Hepatocyte (in vitro differentiated cells): ENCODE measurements around the gene AP1G2. TPM values are rescaled to one million over a fixed set of nuclear protein-coding genes. Genes with fewer than 3 reads are reported as not detected.

Source experiments
- DNase-seq: peaks from one replicate; pipeline ENCODE4 v3.0.0-alpha.2; 2016; ENCODE audit warnings: low spot score
- H2AFZ ChIP-seq: fragments of 200-600 bp; sonication (generic); 2 replicates; pipeline ENCODE4 v1.6.0; 2016; ENCODE audit warnings: antibody characterized with exemption, mild to moderate bottlenecking
- H3K27ac ChIP-seq: fragments of 200-600 bp; sonication (generic); 2 replicates; pipeline ENCODE4 v1.5.1; 2016; ENCODE audit warnings: mild to moderate bottlenecking
- H3K27me3 ChIP-seq: fragments of 200-600 bp; sonication (generic); 2 replicates; pipeline ENCODE4 v1.6.1; 2016
- H3K36me3 ChIP-seq: fragments of 200-600 bp; sonication (generic); replicated peaks from 2 replicates; pipeline ENCODE4 v1.5.1; 2016; ENCODE audit warnings: low read depth; ENCODE audit not compliant: insufficient read depth
- H3K4me1 ChIP-seq: fragments of 200-600 bp; sonication (generic); 2 replicates; pipeline ENCODE4 v1.5.1; 2016; ENCODE audit warnings: mild to moderate bottlenecking, moderate library complexity; ENCODE audit not compliant: insufficient read depth
- H3K4me2 ChIP-seq: fragments of 200-600 bp; sonication (generic); 2 replicates; pipeline ENCODE4 v1.6.0; 2016
- H3K4me3 ChIP-seq: fragments of 200-600 bp; sonication (generic); 2 replicates; pipeline ENCODE4 v1.5.1; 2016; ENCODE audit warnings: mild to moderate bottlenecking
- H3K79me2 ChIP-seq: fragments of 200-600 bp; sonication (generic); 2 replicates; pipeline ENCODE4 v1.6.0; 2017; ENCODE audit warnings: mild to moderate bottlenecking
- H3K9me2 ChIP-seq: fragments of 200-600 bp; sonication (generic); replicated peaks from 2 replicates; pipeline ENCODE4 v1.6.0; 2017; ENCODE audit warnings: mild to moderate bottlenecking; ENCODE audit not compliant: insufficient read depth
- H3K9me3 ChIP-seq: fragments of 200-600 bp; sonication (generic); 2 replicates; pipeline ENCODE4 v1.5.1; 2016; ENCODE audit warnings: low read depth, mild to moderate bottlenecking
- H4K20me1 ChIP-seq: fragments of 200-600 bp; sonication (generic); 2 replicates; pipeline ENCODE4 v1.6.0; 2016; ENCODE audit warnings: mild to moderate bottlenecking; ENCODE audit not compliant: insufficient read depth, poor library complexity, severe bottlenecking
- CTCF ChIP-seq: fragments of 200-600 bp; sonication (generic); IDR thresholded peaks from 2 replicates; pipeline ENCODE4 v1.5.1; 2016; ENCODE audit warnings: antibody characterized with exemption, mild to moderate bottlenecking; ENCODE audit not compliant: poor library complexity
- EZH2 ChIP-seq: fragments of 200-600 bp; sonication (generic); IDR thresholded peaks from 2 replicates; pipeline ENCODE4 v1.6.1; 2016; ENCODE audit warnings: antibody characterized with exemption, mild to moderate bottlenecking, borderline replicate concordance
- EZH2phosphoT487 ChIP-seq: fragments of 200-600 bp; sonication (generic); IDR thresholded peaks from one replicate; pipeline ENCODE4 v1.6.1; 2018; ENCODE audit warnings: antibody characterized with exemption, mild to moderate bottlenecking, low read depth, moderate library complexity; ENCODE audit not compliant: unreplicated experiment, severe bottlenecking
- WGBS: methylation state at CpG from one replicate; pipeline ENCODE4 v1.1.6; 2016; ENCODE audit warnings: low lambda C conversion rate; ENCODE audit errors: missing lambda C conversion rate; 5-methylcytosine and 5-hydroxymethylcytosine counted together
- polyA plus RNA-seq: library from polyadenylated mRNA; unstranded; fragments of >200 nt; fragmentation: Nextera tagmentation; extraction: Ambion mirVana; gene quantifications from 2 replicates; pipeline ENCODE4 v1.2.1, GENCODE V29; 2016
- total RNA-seq: library from RNA; depleted of rRNA; stranded (reverse); fragments of >200 nt; gene quantifications from 2 replicates; pipeline ENCODE4 v1.2.3, GENCODE V29; 2014

The AP1G2 gene
- total and polyA plus RNA-seq, 2 experiments from 2014 or later = 87.5 to 191 TPM

- Histone ChIP-seq H3K4me1 (peaks cover 19% of the 10 kb centered on the region), H2AFZ (no peak overlapping the region), H3K4me3 (no peak overlapping the region), H3K9me2 (no peaks in the 10 kb centered on the region), H3K79me2 (no peaks in the 10 kb centered on the region), H3K4me2 (no peak overlapping the region), H4K20me1 (no peaks in the 10 kb centered on the region), H3K27ac (no peak overlapping the region), H3K9me3 (no peaks in the 10 kb centered on the region), H3K27me3 (peaks cover 43% of the 10 kb centered on the region), H3K36me3 (no peaks in the 10 kb centered on the region)
- no peak for DNase-seq
- WGBS = 91% methylated on average over 4 of the region's 4 CpGs
- no peak for TF ChIP-seq CTCF
- TF ChIP-seq EZH2 = no peak
- no peak for TF ChIP-seq EZH2phosphoT487
Observed at GRCh38 chr14:23572524-23572828, 4.9 kb upstream of the AP1G2 start.

- WGBS = 85% methylated on average over 13 of the region's 14 CpGs
- peaks cover 37% of the 10 kb centered on the region for H3K27me3 ChIP-seq
- no peaks in the 10 kb centered on the region for H3K36me3 ChIP-seq
- no peak overlapping the region for H3K27ac ChIP-seq
- no peaks in the 10 kb centered on the region for H3K9me3 ChIP-seq
- no peak overlapping the region for H3K4me2 ChIP-seq
- no peak for TF ChIP-seq CTCF
- no peak for TF ChIP-seq EZH2phosphoT487
- no peak for TF ChIP-seq EZH2
- H4K20me1 ChIP-seq = no peaks in the 10 kb centered on the region
- H3K9me2 ChIP-seq = no peaks in the 10 kb centered on the region
- DNase-seq = peak; percentile 4
- no peak overlapping the region for H3K4me3 ChIP-seq
- peaks cover 2% of the 10 kb centered on the region for H3K79me2 ChIP-seq
- H2AFZ ChIP-seq = no peak overlapping the region
- peaks cover 17% of the 10 kb centered on the region for H3K4me1 ChIP-seq
Observed at GRCh38 chr14:23571701-23572523, 4.3 kb upstream of the AP1G2 start.

- Histone ChIP-seq H3K9me2 (no peaks in the 10 kb centered on the region), H3K9me3 (no peaks in the 10 kb centered on the region), H3K27ac (no peak overlapping the region), H2AFZ (no peak overlapping the region), H4K20me1 (no peaks in the 10 kb centered on the region), H3K4me2 (no peak overlapping the region), H3K79me2 (peaks cover 12% of the 10 kb centered on the region), H3K4me3 (no peak overlapping the region), H3K27me3 (peaks cover 28% of the 10 kb centered on the region), H3K36me3 (no peaks in the 10 kb centered on the region), H3K4me1 (peaks cover 16% of the 10 kb centered on the region)
- TF ChIP-seq EZH2 = no peak
- no peak for TF ChIP-seq CTCF
- no peak for TF ChIP-seq EZH2phosphoT487
- DNase-seq = peak; percentile 4
- WGBS = 86% methylated on average over 23 of the region's 23 CpGs
Observed at GRCh38 chr14:23570806-23571483, 3.4 kb upstream of the AP1G2 start.
